Neural crest cell (in vitro differentiated cells): Measurements from ENCODE around the gene RALGPS1. TPM values are rescaled to one million over a fixed set of nuclear protein-coding genes. Genes with fewer than 3 reads are reported as not detected.

Source experiments
- DNase-seq: peaks from one replicate; pipeline ENCODE4 v3.0.0; 2021; ENCODE audit warnings: low read depth, mixed read lengths, low spot score
- H3K27ac Mint-ChIP-seq: one replicate; pipeline ENCODE4 v1.8.0; 2021; ENCODE audit warnings: mild to moderate bottlenecking, mixed read lengths; ENCODE audit not compliant: unreplicated experiment
- H3K27me3 Mint-ChIP-seq: 2 replicates; pipeline ENCODE4 v1.8.0; 2021; ENCODE audit warnings: low read depth, mild to moderate bottlenecking, mixed read lengths
- H3K36me3 Mint-ChIP-seq: 2 replicates; pipeline ENCODE4 v1.8.0; 2021; ENCODE audit warnings: low read depth, mild to moderate bottlenecking, mixed read lengths
- H3K4me1 Mint-ChIP-seq: 2 replicates; pipeline ENCODE4 v1.8.0; 2021; ENCODE audit warnings: mixed read lengths
- H3K4me3 Mint-ChIP-seq: one replicate; pipeline ENCODE4 v1.8.0; 2021; ENCODE audit warnings: mild to moderate bottlenecking, mixed read lengths
- H3K9me3 Mint-ChIP-seq: 2 replicates; pipeline ENCODE4 v1.8.0; 2021; ENCODE audit warnings: mixed read lengths
- CTCF ChIP-seq: fragments of 200-600 bp; sonication (generic); conservative IDR thresholded peaks from 2 replicates; pipeline ENCODE4 v1.5.0; 2021; ENCODE audit warnings: antibody characterized with exemption, mild to moderate bottlenecking
- total RNA-seq: library from RNA; stranded (reverse); gene quantifications from 2 replicates; pipeline ENCODE4 v1.2.1, GENCODE V29; 2021

RALGPS1 gene
- total RNA-seq, 1 donor from 2014 or later = 11.7 TPM

GRCh38 chr9:127087836-127088235, 173.3 kb downstream of the RALGPS1 start:
- no peak overlapping the region for H3K4me3 Mint-ChIP-seq
- H3K4me1 Mint-ChIP-seq = no peaks in the 10 kb centered on the region
- no peaks in the 10 kb centered on the region for H3K9me3 Mint-ChIP-seq
- no peak for TF ChIP-seq CTCF
- peaks cover 6% of the 10 kb centered on the region for H3K36me3 Mint-ChIP-seq
- no peak overlapping the region for H3K27ac Mint-ChIP-seq
- DNase-seq = no peak
- no peaks in the 10 kb centered on the region for H3K27me3 Mint-ChIP-seq

DNA sequence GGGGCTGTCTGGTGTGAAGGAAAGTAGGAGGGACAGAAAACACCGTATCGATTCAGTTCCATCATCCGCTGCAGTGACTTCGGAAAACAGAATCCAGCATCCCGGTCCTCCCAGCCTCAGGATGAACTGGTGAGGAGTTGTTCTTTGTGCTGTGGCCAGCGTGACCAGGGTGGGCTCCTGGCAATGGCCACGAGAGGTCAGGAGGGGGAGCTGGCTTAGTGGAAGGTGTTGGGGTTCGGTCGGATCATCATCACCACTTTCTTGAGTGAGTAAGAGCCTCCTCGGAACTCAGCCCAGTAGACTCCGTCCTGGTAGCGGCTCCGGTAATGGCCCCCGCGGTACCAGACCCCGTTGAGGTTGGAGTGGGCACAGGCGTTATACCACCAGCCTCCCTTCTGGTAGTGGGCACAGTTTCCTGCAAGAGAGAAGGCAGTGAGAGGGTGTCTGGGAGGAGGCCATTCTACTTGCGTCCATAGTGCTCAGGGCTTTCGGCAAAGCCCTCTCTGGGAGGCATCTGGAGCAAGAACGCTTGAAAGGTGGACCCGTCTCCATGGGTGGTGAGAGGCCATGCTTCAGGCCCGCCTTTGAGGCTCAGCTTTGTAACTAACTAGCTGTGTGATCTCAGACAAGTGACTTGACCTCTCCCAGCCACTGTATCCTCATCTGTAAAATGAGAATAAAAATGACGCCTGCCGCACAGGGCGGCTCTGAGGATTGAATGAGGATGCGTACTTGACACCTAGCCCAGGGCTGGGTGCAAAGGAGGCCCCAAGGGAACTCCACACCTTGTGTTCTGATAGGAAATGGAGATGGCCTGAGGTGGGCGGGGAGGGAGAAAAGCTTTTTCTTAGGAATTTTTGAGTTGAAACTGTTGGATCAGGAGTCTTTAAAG, 174.4 kb downstream of the RALGPS1 start:
- Mint-ChIP-seq H3K4me3 (no peak overlapping the region), H3K9me3 (no peaks in the 10 kb centered on the region), H3K36me3 (peaks cover 6% of the 10 kb centered on the region), H3K27ac (peak overlapping the region; percentile 10), H3K4me1 (no peaks in the 10 kb centered on the region), H3K27me3 (no peaks in the 10 kb centered on the region)
- no peak for DNase-seq
- no peak for TF ChIP-seq CTCF

- Mint-ChIP-seq H3K27me3 (no peaks in the 10 kb centered on the region), H3K4me1 (no peaks in the 10 kb centered on the region), H3K9me3 (no peaks in the 10 kb centered on the region), H3K4me3 (no peak overlapping the region), H3K36me3 (peaks cover 6% of the 10 kb centered on the region), H3K27ac (no peak overlapping the region)
- DNase-seq = no peak
- TF ChIP-seq CTCF = no peak
Measured at GRCh38 chr9:127089631-127090081, 175.1 kb downstream of the RALGPS1 start.

DNA sequence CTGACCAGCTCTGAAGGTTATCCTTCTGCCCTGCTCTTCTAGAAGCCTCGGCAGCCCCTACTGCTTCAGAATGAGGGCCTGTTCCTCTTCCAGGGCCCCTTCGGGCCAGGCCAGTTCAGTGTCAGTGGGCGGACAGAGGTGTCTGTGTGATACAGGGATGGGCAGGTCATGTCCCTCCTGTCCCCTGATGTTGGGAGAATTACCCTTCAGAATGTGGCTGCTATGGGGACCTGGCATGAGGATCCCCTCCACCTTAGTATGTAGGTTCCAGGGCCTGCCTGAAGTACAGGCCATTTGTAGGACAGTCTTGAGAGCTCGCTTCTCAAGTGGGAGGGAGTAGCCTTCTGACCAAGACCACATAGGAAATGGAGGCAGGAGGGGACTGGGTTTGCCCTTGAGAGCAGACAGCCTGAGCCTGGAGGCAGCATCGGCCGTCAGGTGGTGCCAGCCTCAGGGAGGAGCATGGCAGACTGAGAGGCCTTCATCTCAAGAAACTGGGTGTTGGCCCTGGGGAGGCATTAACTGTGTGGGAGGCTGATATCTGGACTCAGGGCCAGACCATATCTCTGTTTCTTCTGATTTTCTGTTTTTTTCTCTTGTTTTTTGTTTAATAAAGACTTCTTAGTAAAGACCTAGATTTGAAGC, 175.9 kb downstream of the RALGPS1 start:
- no peak for DNase-seq
- H3K4me1 Mint-ChIP-seq = no peaks in the 10 kb centered on the region
- no peak for TF ChIP-seq CTCF
- no peaks in the 10 kb centered on the region for H3K27me3 Mint-ChIP-seq
- H3K36me3 Mint-ChIP-seq = peaks cover 6% of the 10 kb centered on the region
- H3K4me3 Mint-ChIP-seq = no peak overlapping the region
- H3K27ac Mint-ChIP-seq = no peak overlapping the region
- no peaks in the 10 kb centered on the region for H3K9me3 Mint-ChIP-seq

DNA sequence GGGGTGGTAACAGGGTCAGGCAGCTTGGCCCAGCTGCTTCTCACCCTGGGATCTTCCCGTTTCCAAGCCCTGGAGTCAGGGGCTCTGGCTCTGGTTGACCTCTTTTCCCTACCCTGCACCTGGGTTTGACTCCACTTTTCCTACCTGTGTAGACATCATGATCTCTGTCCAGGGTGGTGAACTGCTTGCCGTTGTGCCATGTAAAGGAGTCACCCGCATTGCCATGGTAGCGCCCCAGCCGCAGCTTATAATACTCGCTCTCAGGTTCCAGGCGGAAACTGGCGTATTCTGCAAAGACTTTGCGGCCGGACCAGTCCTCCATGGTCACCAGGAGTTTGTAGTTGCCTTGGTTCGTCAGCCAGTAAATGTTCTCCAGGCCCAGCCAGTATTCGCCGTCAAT, 176.9 kb downstream of the RALGPS1 start:
- Mint-ChIP-seq H3K4me1 (no peaks in the 10 kb centered on the region), H3K27me3 (no peaks in the 10 kb centered on the region), H3K27ac (no peak overlapping the region), H3K4me3 (no peak overlapping the region), H3K36me3 (peaks cover 6% of the 10 kb centered on the region), H3K9me3 (no peaks in the 10 kb centered on the region)
- TF ChIP-seq CTCF = no peak
- DNase-seq = no peak
